H1 (cell line): ENCODE results near the gene STX10. TPM values are rescaled to one million over a fixed set of nuclear protein-coding genes. Genes with fewer than 3 reads are reported as not detected.
A peak's percentile ranks its signal among the peaks of the same experiment; 100 is the strongest.

Source experiments
- ATF3 ChIP-seq: IDR thresholded peaks from 2 replicates; pipeline ENCODE4 v1.6.1; 2011; ENCODE audit warnings: low read depth, mild to moderate bottlenecking, low read length; ENCODE audit not compliant: insufficient read depth
- CBX5 ChIP-seq: fragments of 300-800, 300-1000 bp; sonication (generic); IDR thresholded peaks from 2 replicates; pipeline ENCODE4 v1.7.1; 2016; ENCODE audit warnings: antibody characterized with exemption, low read length, low read depth
- CBX8 ChIP-seq: fragments of 300-800, 300-1000 bp; sonication (generic); IDR thresholded peaks from 2 replicates; pipeline ENCODE4 v1.7.1; 2016; ENCODE audit warnings: low read depth, low read length, borderline replicate concordance
- CHD2 ChIP-seq: IDR thresholded peaks from 2 replicates; pipeline ENCODE4 v1.6.1; 2012; ENCODE audit warnings: low read length, improper control_type of control experiment
- CTCF ChIP-seq, 3 experiments: IDR thresholded peaks; 1 replicate in 2 of 3; 2 replicates in 1 of 3; pipeline versions ENCODE4 v1.5.1 to v1.6.1; 2011; ENCODE audit warnings: low read length in 3 of 3, mild to moderate bottlenecking in 3 of 3, inconsistent platforms in 2 of 3, low read depth in 1 of 3, moderate library complexity in 1 of 3; ENCODE audit not compliant: insufficient read depth in 1 of 3; ENCODE audit errors: control extremely low read depth in 1 of 3
- GTF2F1 ChIP-seq: IDR thresholded peaks from 2 replicates; pipeline ENCODE4 v1.6.1; 2012; ENCODE audit warnings: low read depth, low read length, improper control_type of control experiment, borderline replicate concordance
- JUND ChIP-seq: IDR thresholded peaks from 2 replicates; pipeline ENCODE4 v1.6.1; 2011; ENCODE audit warnings: mild to moderate bottlenecking, improper control_type of control experiment, low read length
- KDM4A ChIP-seq: IDR thresholded peaks from one replicate; pipeline ENCODE4 v1.7.1; 2012; ENCODE audit warnings: low read depth, mild to moderate bottlenecking, moderate library complexity, low read length, inconsistent platforms; ENCODE audit not compliant: severe bottlenecking
- KDM5A ChIP-seq: fragments of 200-600 bp; IDR thresholded peaks from 2 replicates; pipeline ENCODE4 v1.7.1; 2012; ENCODE audit warnings: mild to moderate bottlenecking, low read length, inconsistent platforms, mixed read lengths
- MAFK ChIP-seq: IDR thresholded peaks from 2 replicates; pipeline ENCODE4 v1.6.1; 2012; ENCODE audit warnings: low read depth, mild to moderate bottlenecking, improper control_type of control experiment, low read length
- MAX ChIP-seq: IDR thresholded peaks from 2 replicates; pipeline ENCODE4 v1.6.1; 2012; ENCODE audit warnings: inconsistent platforms
- NANOG ChIP-seq: IDR thresholded peaks from 2 replicates; pipeline ENCODE4 v1.6.1; 2011; ENCODE audit warnings: low read length, low read depth, mild to moderate bottlenecking, inconsistent platforms; ENCODE audit not compliant: insufficient read depth, poor library complexity, severe bottlenecking
- NRF1 ChIP-seq: IDR thresholded peaks from 2 replicates; pipeline ENCODE4 v1.6.1; 2011; ENCODE audit warnings: mild to moderate bottlenecking, low read depth, low read length, improper control_type of control experiment
- PHF8 ChIP-seq: fragments of 200-600 bp; sonication (generic); conservative IDR thresholded peaks from 2 replicates; pipeline ENCODE4 v1.7.1; 2012; ENCODE audit warnings: low read depth, mild to moderate bottlenecking, inconsistent platforms, low read length, moderate library complexity
- POLR2A ChIP-seq, 2 experiments: IDR thresholded peaks; 1 replicate in 1 of 2; 2 replicates in 1 of 2; pipeline ENCODE4 v1.6.1; 2011; ENCODE audit warnings: low read depth in 2 of 2, low read length in 2 of 2, mild to moderate bottlenecking in 2 of 2; ENCODE audit errors: control extremely low read depth in 1 of 2
- RBBP5 ChIP-seq: IDR thresholded peaks from 2 replicates; pipeline ENCODE4 v1.7.1; 2012; ENCODE audit warnings: low read depth, mild to moderate bottlenecking, inconsistent platforms, low read length, moderate library complexity, borderline replicate concordance
- RFX5 ChIP-seq: IDR thresholded peaks from 2 replicates; pipeline ENCODE4 v1.6.1; 2011; ENCODE audit warnings: low read depth, low read length, improper control_type of control experiment, borderline replicate concordance
- SIX5 ChIP-seq: IDR thresholded peaks from 2 replicates; pipeline ENCODE4 v1.6.1; 2011; ENCODE audit warnings: mild to moderate bottlenecking, low read depth, low read length
- SP2 ChIP-seq: IDR thresholded peaks from 2 replicates; pipeline ENCODE4 v1.6.1; 2012; ENCODE audit warnings: mild to moderate bottlenecking, low read length, inconsistent platforms
- YY1 ChIP-seq: IDR thresholded peaks from 2 replicates; pipeline ENCODE4 v1.6.1; 2011; ENCODE audit warnings: low read depth, mild to moderate bottlenecking, low read length
- ZNF274 ChIP-seq: IDR thresholded peaks from 2 replicates; pipeline ENCODE4 v1.7.0; 2012; ENCODE audit warnings: low read length, borderline replicate concordance; ENCODE audit errors: extremely low read depth
- polyA plus RNA-seq, 7 experiments: library from polyadenylated mRNA; depleted of rRNA in 3 of 7; stranded (reverse) in 5 of 7; unstranded in 2 of 7; fragments of >200 nt in 5 of 7; fragments of 200-250 nt in 2 of 7; gene quantifications; 1 replicate in 5 of 7; 2 replicates in 1 of 7; 4 replicates in 1 of 7; pipeline versions ENCODE4 v1.2.1 to v1.2.3, GENCODE V29; 2011 to 2013; ENCODE audit warnings: missing spikeins in 2 of 7, mixed read lengths in 2 of 7
- total RNA-seq: library from RNA; stranded (reverse); fragmentation: NEBNext Ultra II Directional; extraction: Animal tissue kit (Norgen Biotek cat#: 25700); gene quantifications from 2 replicates; pipeline ENCODE4 v1.2.1, GENCODE V29; 2021

Gene STX10
- total and polyA plus RNA-seq, 2 of the 8 experiments (the other 6 are each of a cell fraction or from before 2014, with no cell fraction given): 53.0 to 80.1 TPM

GRCh38 chr19:13152974-13153568, 2.9 kb upstream of the STX10 start (continued):
- peak in 1 of 3 experiments; percentile 7; a peak in 1 of 4 replicates for TF ChIP-seq CTCF (IDR thresholded peaks at IDR 0.05; ENCODE audit: control extremely low read depth in 1 of 3, insufficient read depth in 1 of 3, low read depth in 1 of 3, low read length in 3 of 3)
- 0 out of 2 replicates have a peak, but pooled peaks have one; percentile 6 for TF ChIP-seq CHD2
- no peak for TF ChIP-seq KDM4A
- TF ChIP-seq SIX5: no peak
- peak; percentile 15; the same call in 1 of the 2 replicates for TF ChIP-seq NRF1
- TF ChIP-seq ZNF274: no peak
- no peak; the same call in 1 of the 2 replicates for TF ChIP-seq RBBP5
- no peak for TF ChIP-seq MAFK
- TF ChIP-seq JUND: peak; percentile 77; the same call in 1 of the 2 replicates
- TF ChIP-seq RFX5: no peak
- peak; percentile 99 for TF ChIP-seq POLR2A (IDR thresholded peaks at IDR 0.05; ENCODE audit: control extremely low read depth in 1 of 2, low read depth in 2 of 2, low read length in 2 of 2)
- no peak for TF ChIP-seq YY1
- no peak for TF ChIP-seq CBX5
- TF ChIP-seq PHF8: peak; percentile 85
- TF ChIP-seq GTF2F1: peak; percentile 95
- no peak; the same call in 1 of the 2 replicates for TF ChIP-seq MAX
- TF ChIP-seq CBX8: no peak
- no peak for TF ChIP-seq ATF3
- TF ChIP-seq NANOG: no peak
- TF ChIP-seq SP2: no peak
- TF ChIP-seq KDM5A: no peak
